ENCODE measurements around the gene BCL7A.

Gene BCL7A

DNA sequence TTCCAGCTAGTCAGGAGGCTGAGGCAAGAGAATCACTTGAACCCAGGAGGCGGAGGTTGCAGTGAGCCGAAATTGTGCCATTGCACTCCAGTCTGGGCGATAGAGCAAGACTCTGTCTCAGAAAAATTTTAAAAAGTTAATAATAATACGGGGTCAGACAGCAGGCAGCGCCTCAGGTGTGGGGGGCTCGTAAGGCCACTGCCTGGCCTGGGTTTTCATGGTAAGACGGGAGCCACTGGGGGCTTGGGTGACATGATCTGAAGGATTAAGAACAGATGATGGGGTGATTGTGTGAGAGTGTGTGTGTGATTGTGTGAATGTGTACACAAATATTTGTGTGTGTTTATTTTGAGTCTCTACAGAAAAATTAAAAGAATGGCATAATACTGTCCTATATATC is 23.6 kb downstream of the BCL7A start:
- Histone ChIP-seq H3K27me3 (ENCODE audit: insufficient read depth, low read length, poor library complexity, severe bottlenecking) (no peaks in the 10 kb centered on the region), H3K9me3 (ENCODE audit: insufficient read depth, low read depth, low read length) (no peaks in the 10 kb centered on the region), H3K9ac (ENCODE audit: low read depth, low read length, poor library complexity, severe bottlenecking) (no peak overlapping the region), H4K20me1 (ENCODE audit: insufficient read depth, low read length, poor library complexity, severe bottlenecking) (no peaks in the 10 kb centered on the region), H3K79me2 (ENCODE audit: insufficient read depth, low read length) (no peaks in the 10 kb centered on the region), H2AFZ (ENCODE audit: low read length) (no peak overlapping the region), H3K4me1 (ENCODE audit: insufficient read depth, low read length, poor library complexity, severe bottlenecking) (no peaks in the 10 kb centered on the region), H3K4me3 (ENCODE audit: low read length, poor library complexity, severe bottlenecking) (no peak overlapping the region), H3K4me2 (ENCODE audit: low read depth, low read length, poor library complexity, severe bottlenecking) (no peak overlapping the region), H3K9me2 (replicated peaks; ENCODE audit: low read depth, low read length) (no peaks in the 10 kb centered on the region), H3F3A (ENCODE audit: low read depth) (no peaks in the 10 kb centered on the region), H3K36me3 (ENCODE audit: insufficient read depth, low read length) (peaks cover 55% of the 10 kb centered on the region; the same call in 1 of the 2 replicates)
- TF ChIP-seq, protein P1, sequence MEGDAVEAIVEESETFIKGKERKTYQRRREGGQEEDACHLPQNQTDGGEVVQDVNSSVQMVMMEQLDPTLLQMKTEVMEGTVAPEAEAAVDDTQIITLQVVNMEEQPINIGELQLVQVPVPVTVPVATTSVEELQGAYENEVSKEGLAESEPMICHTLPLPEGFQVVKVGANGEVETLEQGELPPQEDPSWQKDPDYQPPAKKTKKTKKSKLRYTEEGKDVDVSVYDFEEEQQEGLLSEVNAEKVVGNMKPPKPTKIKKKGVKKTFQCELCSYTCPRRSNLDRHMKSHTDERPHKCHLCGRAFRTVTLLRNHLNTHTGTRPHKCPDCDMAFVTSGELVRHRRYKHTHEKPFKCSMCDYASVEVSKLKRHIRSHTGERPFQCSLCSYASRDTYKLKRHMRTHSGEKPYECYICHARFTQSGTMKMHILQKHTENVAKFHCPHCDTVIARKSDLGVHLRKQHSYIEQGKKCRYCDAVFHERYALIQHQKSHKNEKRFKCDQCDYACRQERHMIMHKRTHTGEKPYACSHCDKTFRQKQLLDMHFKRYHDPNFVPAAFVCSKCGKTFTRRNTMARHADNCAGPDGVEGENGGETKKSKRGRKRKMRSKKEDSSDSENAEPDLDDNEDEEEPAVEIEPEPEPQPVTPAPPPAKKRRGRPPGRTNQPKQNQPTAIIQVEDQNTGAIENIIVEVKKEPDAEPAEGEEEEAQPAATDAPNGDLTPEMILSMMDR (conservative IDR thresholded peaks at IDR 0.05; ENCODE audit: low read length), result no peak
- TF ChIP-seq EZH2phosphoT487 (IDR thresholded peaks at IDR 0.05; ENCODE audit: borderline replicate concordance), result no peak

DNA sequence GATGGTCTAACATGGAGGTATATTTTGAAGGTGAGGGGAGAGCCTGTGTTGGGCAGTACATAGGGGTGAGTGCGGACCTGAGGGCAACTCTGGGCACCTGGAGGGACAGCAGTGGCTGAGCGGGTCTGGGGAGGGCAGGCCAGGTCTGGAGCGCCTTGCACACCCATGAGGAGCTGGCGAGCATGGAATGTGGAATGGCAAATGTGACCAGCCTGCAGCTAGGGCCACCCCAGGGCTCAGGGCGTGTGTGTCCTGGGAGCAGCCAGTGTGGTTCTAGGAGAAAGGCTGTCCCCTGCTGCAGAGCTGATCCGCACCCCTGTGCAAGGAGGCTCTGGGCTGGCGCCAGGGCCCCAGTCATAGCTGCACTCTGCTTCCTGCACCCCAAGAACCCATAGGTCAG is 24.5 kb downstream of the BCL7A start:
- H3K9me3 ChIP-seq (ENCODE audit: insufficient read depth, low read depth, low read length), result no peaks in the 10 kb centered on the region
- H3F3A ChIP-seq (ENCODE audit: low read depth), result no peaks in the 10 kb centered on the region
- H4K20me1 ChIP-seq (ENCODE audit: insufficient read depth, low read length, poor library complexity, severe bottlenecking), result no peaks in the 10 kb centered on the region
- TF ChIP-seq, protein P1 (conservative IDR thresholded peaks at IDR 0.05; ENCODE audit: low read length), result no peak
- no peak for TF ChIP-seq EZH2phosphoT487 (IDR thresholded peaks at IDR 0.05; ENCODE audit: borderline replicate concordance)
- no peaks in the 10 kb centered on the region for H3K79me2 ChIP-seq (ENCODE audit: insufficient read depth, low read length)
- peaks cover 54% of the 10 kb centered on the region; the same call in 1 of the 2 replicates for H3K36me3 ChIP-seq (ENCODE audit: insufficient read depth, low read length)
- no peak overlapping the region for H3K4me2 ChIP-seq (ENCODE audit: low read depth, low read length, poor library complexity, severe bottlenecking)
- no peak overlapping the region for H3K9ac ChIP-seq (ENCODE audit: low read depth, low read length, poor library complexity, severe bottlenecking)
- no peaks in the 10 kb centered on the region for H3K4me1 ChIP-seq (ENCODE audit: insufficient read depth, low read length, poor library complexity, severe bottlenecking)
- no peak overlapping the region for H3K4me3 ChIP-seq (ENCODE audit: low read length, poor library complexity, severe bottlenecking)
- no peaks in the 10 kb centered on the region for H3K27me3 ChIP-seq (ENCODE audit: insufficient read depth, low read length, poor library complexity, severe bottlenecking)
- H3K9me2 ChIP-seq (replicated peaks; ENCODE audit: low read depth, low read length), result no peaks in the 10 kb centered on the region
- H2AFZ ChIP-seq (ENCODE audit: low read length), result no peak overlapping the region

DNA sequence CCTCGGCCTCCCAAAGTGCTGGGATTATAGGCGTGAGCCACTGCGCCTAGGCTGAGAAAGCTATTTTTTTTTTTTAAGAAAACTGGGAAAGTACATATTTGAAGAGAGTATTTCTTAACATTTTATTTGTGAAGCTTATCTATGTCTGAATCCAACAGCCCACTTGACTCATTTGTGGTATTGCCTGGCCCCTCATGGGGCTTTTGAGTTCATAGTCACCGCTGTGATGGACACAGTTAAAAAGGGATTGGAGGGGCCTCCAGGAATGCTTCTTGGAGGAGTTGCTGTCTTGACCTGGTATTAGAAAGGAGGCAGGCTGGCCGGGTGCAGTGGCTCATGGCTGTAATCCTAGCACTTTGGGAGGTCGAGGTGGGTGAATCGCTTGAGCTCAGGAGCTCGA is 26.5 kb downstream of the BCL7A start:
- Histone ChIP-seq H3K4me3 (ENCODE audit: low read length, poor library complexity, severe bottlenecking) (no peak overlapping the region), H3K79me2 (ENCODE audit: insufficient read depth, low read length) (no peaks in the 10 kb centered on the region), H3K4me2 (ENCODE audit: low read depth, low read length, poor library complexity, severe bottlenecking) (no peak overlapping the region), H3K9ac (ENCODE audit: low read depth, low read length, poor library complexity, severe bottlenecking) (no peak overlapping the region), H3F3A (ENCODE audit: low read depth) (no peaks in the 10 kb centered on the region), H3K36me3 (ENCODE audit: insufficient read depth, low read length) (peaks cover 43% of the 10 kb centered on the region; the same call in 1 of the 2 replicates), H3K9me2 (replicated peaks; ENCODE audit: low read depth, low read length) (no peaks in the 10 kb centered on the region), H3K9me3 (ENCODE audit: insufficient read depth, low read depth, low read length) (no peaks in the 10 kb centered on the region), H3K4me1 (ENCODE audit: insufficient read depth, low read length, poor library complexity, severe bottlenecking) (no peaks in the 10 kb centered on the region), H4K20me1 (ENCODE audit: insufficient read depth, low read length, poor library complexity, severe bottlenecking) (no peaks in the 10 kb centered on the region), H3K27me3 (ENCODE audit: insufficient read depth, low read length, poor library complexity, severe bottlenecking) (no peaks in the 10 kb centered on the region), H2AFZ (ENCODE audit: low read length) (no peak overlapping the region)
- TF ChIP-seq, protein P1 (conservative IDR thresholded peaks at IDR 0.05; ENCODE audit: low read length), result no peak
- no peak for TF ChIP-seq EZH2phosphoT487 (IDR thresholded peaks at IDR 0.05; ENCODE audit: borderline replicate concordance)
